WTC11 (cell line): ENCODE data around the gene SCYL3.
"Not testable (repeated sequence)": the region's sequence is repeated elsewhere in the genome, so short reads cannot be mapped to it uniquely, and the experiment has no call there.

Experiments used
- IRF2 ChIP-seq: sonication (generic); formaldehyde crosslinking; IDR thresholded peaks from 2 replicates; pipeline ENCODE4 v1.8.0; 2022; ENCODE audit warnings: low read depth, missing genetic modification reagents, borderline replicate concordance
- SMAD3 ChIP-seq: sonication (generic); formaldehyde crosslinking; IDR thresholded peaks from 2 replicates; pipeline ENCODE4 v1.8.0; 2022; ENCODE audit warnings: missing genetic modification reagents, mild to moderate bottlenecking, borderline replicate concordance
- TCF7 ChIP-seq: sonication (generic); formaldehyde crosslinking; IDR thresholded peaks from 2 replicates; pipeline ENCODE4 v1.8.0; 2022; ENCODE audit warnings: mild to moderate bottlenecking, low read depth, missing genetic modification reagents, moderate library complexity
- ZNF232 ChIP-seq: sonication (generic); formaldehyde crosslinking; IDR thresholded peaks from 2 replicates; pipeline ENCODE4 v1.8.0; 2022; ENCODE audit warnings: mild to moderate bottlenecking, missing genetic modification reagents

GRCh38 chr1:169864531-169864930 lies 29.2 kb downstream of the SCYL3 start:
- TF ChIP-seq IRF2, ZNF232, SMAD3, TCF7 (CRISPR knock-in tag): not testable (repeated sequence)
